ENCODE data around the gene BBLN. TPM values are rescaled to one million over a fixed set of nuclear protein-coding genes. Genes with fewer than 3 reads are reported as not detected.
"Not testable (repeated sequence)": the region's sequence is repeated elsewhere in the genome, so short reads cannot be mapped to it uniquely, and the experiment has no call there.

BBLN gene
- total RNA-seq, 1 experiment from 2014 or later: 112 TPM

DNA sequence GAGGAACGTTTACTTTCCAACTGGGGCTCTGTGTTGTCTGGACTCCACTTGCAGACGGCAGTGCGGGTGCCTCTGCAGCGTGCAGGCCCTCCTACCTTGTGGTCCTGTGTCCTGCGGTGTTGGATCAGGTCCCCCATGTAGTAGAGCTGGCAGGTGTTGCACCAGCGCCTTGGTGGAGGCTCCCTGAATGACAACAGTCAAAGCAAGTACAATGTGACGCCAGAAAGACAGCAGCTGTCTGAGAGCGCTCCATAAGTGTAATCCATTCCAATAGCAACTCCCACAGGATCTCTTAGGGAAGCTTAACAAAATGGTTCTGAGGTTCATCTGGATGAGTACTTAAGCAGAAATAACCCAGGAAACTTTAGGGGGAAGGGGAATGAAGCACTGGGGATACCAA, 9.9 kb downstream of the BBLN start:
- Histone ChIP-seq H3K36me3 (peaks cover 59% of the 10 kb centered on the region), H3K4me1 (replicated peaks) (peaks cover 3% of the 10 kb centered on the region), H3K27me3 (replicated peaks) (no peaks in the 10 kb centered on the region), H3K9me3 (replicated peaks) (no peaks in the 10 kb centered on the region), H3K27ac (no peak overlapping the region), H3K4me3 (no peak overlapping the region)
- no peak for DNase-seq (ENCODE audit: low read depth in 1 of 2, low spot score in 2 of 2)

DNA sequence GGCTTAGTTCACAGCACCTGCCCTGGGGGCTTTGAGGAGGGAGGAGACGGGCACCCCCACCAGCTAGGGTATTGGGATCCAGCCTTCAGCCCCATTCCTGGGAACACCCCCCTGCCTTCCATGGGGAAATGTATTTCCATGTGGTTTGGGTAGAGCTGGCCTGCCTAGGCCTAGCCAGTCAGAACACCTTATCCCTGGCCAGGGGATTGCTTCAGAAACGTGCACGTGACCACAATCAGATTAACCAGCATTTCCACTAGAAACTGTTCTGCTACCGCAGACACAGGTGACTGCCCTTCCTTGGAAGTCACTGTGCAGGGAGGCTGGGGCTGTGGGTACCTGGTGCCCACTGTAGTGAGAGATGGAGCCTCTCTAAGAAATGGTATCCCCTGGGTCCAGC, 14.0 kb downstream of the BBLN start:
- Histone ChIP-seq H3K4me1 (replicated peaks) (peaks cover 15% of the 10 kb centered on the region), H3K27me3 (replicated peaks) (no peaks in the 10 kb centered on the region), H3K27ac (no peak overlapping the region), H3K4me3 (no peak overlapping the region), H3K9me3 (replicated peaks) (no peaks in the 10 kb centered on the region), H3K36me3 (peaks cover 68% of the 10 kb centered on the region)
- DNase-seq (ENCODE audit: low read depth in 1 of 2, low spot score in 2 of 2): no peak

DNA sequence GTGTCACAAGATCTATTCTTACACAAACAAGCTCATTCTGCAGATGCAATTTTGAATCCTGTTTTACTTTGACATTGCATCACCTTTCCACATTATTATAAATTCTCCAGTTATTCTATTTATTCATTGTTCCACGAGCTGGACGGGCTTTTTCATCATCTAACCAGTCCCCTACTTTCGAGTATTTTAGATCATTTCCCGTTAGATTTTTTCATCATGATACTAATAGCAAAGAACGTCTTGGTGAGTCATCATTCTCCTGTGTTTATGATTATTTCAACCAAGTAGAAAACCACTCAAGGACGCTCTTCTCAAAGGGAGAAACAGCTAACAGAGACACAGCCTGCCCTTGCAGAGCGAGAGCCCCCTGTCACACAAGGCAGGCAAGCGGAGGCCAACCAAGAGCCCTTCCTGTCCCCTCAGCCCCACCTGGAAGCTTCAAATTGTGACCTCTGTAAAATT, 15.1 kb downstream of the BBLN start:
- Histone ChIP-seq H3K27ac (0 out of 2 replicates have a peak overlapping the region, but pooled peaks have one; percentile 32), H3K9me3 (replicated peaks) (no peaks in the 10 kb centered on the region), H3K4me3 (no peak overlapping the region), H3K36me3 (peaks cover 68% of the 10 kb centered on the region), H3K27me3 (replicated peaks) (no peaks in the 10 kb centered on the region), H3K4me1 (replicated peaks) (peaks cover 15% of the 10 kb centered on the region)
- peak in 1 of 2 experiments; percentile 30 for DNase-seq (ENCODE audit: low read depth in 1 of 2, low spot score in 2 of 2)

DNA sequence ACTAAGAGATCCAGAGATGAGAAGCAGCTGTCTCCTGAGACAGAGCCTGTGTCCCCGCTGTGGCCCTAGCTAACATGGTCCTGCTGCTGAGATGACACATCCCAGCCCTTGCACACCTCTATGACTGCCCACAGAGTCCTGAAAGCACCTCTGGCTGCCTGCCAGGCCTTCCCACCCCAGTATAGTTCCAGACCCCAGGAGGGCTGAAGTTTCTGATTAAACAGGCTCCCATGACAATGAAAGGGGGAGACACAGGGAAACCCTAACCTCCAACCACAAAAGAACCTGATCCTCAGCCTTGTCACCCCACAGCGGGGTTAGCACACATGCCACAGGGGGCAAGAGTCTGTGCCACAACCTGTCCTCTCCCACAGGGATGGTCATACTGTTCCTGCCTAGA, 15.7 kb downstream of the BBLN start:
- Histone ChIP-seq H3K4me1 (replicated peaks) (peaks cover 15% of the 10 kb centered on the region), H3K27me3 (replicated peaks) (no peaks in the 10 kb centered on the region), H3K27ac (0 out of 2 replicates have a peak overlapping the region, but pooled peaks have one; percentile 32), H3K36me3 (peaks cover 72% of the 10 kb centered on the region), H3K4me3 (no peak overlapping the region), H3K9me3 (replicated peaks) (no peaks in the 10 kb centered on the region)
- DNase-seq (ENCODE audit: low read depth in 1 of 2, low spot score in 2 of 2): no peak

DNA sequence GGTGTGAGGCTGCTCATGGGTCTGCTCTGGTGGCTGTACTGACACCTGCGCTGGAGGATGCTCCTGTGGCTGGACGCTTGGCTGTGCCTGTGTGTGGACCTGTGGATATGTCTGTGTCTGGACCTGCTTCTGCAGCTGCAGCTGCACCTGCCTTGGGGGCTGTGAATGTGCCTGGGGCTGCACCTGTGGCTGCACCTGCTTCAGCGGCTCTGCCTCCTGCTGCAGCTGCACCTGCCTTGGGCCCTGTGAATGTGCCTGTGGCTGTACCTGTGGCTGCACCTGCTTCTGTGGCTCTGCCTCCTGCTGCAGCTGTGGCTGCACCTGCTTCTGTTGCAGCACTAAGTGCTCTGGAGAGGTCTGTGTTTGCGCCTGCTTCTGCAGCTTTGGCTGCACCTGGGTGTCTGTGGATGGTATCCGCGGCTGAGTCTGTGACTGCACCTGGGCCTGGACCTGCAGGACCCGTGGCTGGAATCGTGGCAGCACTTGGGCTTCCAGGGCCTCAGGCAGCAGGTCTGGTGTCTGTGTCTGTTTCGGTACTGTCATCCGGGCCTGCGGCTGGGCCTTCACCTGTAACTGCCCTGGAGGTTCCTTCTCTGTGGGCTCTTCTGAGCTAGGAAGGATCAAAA, 18.9 kb downstream of the BBLN start:
- H3K4me3 ChIP-seq: no peak overlapping the region
- H3K4me1 ChIP-seq (replicated peaks): peaks cover 15% of the 10 kb centered on the region
- no peak for DNase-seq (ENCODE audit: low read depth in 1 of 2, low spot score in 2 of 2)
- no peaks in the 10 kb centered on the region for H3K9me3 ChIP-seq (replicated peaks)
- peaks cover 82% of the 10 kb centered on the region for H3K36me3 ChIP-seq
- H3K27me3 ChIP-seq (replicated peaks): no peaks in the 10 kb centered on the region
- no peak overlapping the region for H3K27ac ChIP-seq

DNA sequence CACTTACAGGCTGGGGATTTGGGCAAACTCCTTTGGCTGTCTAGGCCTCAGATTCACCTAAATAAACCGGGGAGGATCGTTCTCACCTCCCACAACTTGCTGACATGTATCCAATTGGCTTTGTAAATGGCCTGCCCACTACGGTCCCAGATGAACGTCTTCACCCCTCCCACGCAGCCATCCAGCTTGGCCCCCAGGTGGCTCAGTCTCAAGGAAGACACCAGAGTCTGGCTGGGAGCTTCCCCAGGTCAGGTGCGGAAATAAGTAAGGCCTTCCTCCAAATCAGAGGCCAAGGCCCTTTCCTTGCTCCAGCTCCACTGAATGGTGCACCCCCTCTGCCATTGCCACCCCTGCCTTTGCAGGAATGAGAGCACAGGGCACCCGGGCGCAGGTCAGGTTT, 19.9 kb downstream of the BBLN start:
- no peaks in the 10 kb centered on the region for H3K27me3 ChIP-seq (replicated peaks)
- H3K27ac ChIP-seq: no peak overlapping the region
- peaks cover 79% of the 10 kb centered on the region for H3K36me3 ChIP-seq
- H3K9me3 ChIP-seq (replicated peaks): no peaks in the 10 kb centered on the region
- DNase-seq (ENCODE audit: low read depth in 1 of 2, low spot score in 2 of 2): no peak
- peaks cover 12% of the 10 kb centered on the region for H3K4me1 ChIP-seq (replicated peaks)
- no peak overlapping the region for H3K4me3 ChIP-seq

DNA sequence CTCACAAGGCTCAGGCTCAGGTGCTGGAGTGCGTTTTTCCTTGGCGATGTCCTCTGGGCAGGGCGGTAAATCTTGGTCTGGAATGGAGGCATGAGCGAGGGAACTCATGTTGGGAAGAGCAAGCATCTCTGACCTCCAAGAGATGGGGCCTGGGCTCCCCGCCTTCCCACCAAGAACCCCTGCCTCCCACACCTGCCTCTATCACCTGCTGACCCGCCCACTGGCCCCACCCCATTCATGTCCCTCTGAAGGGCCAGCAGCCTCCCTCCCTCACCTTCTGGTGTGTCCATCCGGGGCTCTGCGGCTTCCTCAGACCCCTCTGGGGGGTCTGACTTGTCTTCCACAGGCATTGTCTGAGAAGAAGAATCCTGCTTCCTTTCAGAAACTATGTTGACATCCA, 20.4 kb downstream of the BBLN start:
- no peak for DNase-seq (ENCODE audit: low read depth in 1 of 2, low spot score in 2 of 2)
- H3K4me3 ChIP-seq: no peak overlapping the region
- H3K27me3 ChIP-seq (replicated peaks): no peaks in the 10 kb centered on the region
- peaks cover 80% of the 10 kb centered on the region for H3K36me3 ChIP-seq
- no peaks in the 10 kb centered on the region for H3K9me3 ChIP-seq (replicated peaks)
- peaks cover 7% of the 10 kb centered on the region for H3K4me1 ChIP-seq (replicated peaks)
- H3K27ac ChIP-seq: no peak overlapping the region

DNA sequence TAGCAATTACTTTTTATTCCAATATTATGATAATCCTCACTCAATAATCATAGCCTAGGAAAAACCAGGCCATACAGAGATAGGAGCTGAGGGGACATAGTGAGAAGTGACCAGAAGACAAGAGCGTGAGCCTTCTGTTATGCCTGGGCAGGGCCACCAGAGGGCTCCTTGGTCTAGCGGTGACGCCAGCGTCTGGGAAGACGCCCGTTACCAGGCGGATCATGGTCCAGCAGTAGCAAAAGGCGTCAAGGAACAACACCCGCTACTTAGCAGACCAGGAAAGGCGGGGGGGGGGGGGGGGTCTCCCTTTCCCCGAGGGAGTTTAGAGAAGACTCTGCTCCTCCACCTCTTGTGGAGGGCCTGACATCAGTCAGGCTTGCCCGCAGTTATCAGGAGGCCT, 21.4 kb downstream of the BBLN start:
- not testable (repeated sequence) for H3K27me3 ChIP-seq (replicated peaks); H3K4me3 ChIP-seq; DNase-seq (ENCODE audit: low read depth in 1 of 2, low spot score in 2 of 2); H3K4me1 ChIP-seq (replicated peaks); H3K9me3 ChIP-seq (replicated peaks); H3K27ac ChIP-seq
- peaks cover 72% of the 10 kb centered on the region for H3K36me3 ChIP-seq

DNA sequence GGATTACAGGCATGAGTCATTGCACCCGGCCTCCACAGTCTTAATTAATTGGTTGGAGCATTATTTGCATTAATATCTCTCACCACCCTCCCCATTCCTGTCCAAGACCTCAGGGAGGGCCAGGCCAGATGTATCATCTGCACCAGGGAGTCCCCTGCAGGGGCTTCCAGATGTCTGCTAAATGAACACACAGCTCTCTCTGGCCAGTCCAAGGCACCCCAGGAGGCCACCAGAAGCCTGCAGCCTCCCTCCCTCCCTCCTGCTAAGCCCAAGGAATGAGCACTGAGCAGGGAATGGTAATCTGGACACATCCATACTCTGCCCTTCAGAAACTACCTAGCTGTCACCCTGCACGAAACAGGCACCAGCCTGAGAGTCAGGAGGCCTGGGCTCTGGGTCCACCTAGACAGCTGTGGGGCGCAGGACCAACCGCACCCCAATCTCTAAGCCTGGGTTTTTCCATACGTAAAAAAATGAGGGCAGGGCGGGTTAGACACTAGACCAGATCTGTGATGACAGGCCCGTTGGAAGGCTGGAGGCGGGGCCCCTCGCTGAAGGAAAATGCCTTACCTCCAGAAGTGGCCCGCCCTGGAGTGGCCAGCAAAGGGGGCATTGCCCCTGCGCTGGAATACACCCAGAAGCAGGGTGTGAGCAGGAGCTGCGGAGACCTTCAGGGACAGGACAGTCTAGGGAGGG, 23.0 kb downstream of the BBLN start:
- Histone ChIP-seq H3K27ac (no peak overlapping the region), H3K4me3 (no peak overlapping the region), H3K27me3 (replicated peaks) (no peaks in the 10 kb centered on the region), H3K9me3 (replicated peaks) (no peaks in the 10 kb centered on the region), H3K36me3 (peaks cover 63% of the 10 kb centered on the region), H3K4me1 (replicated peaks) (no peaks in the 10 kb centered on the region)
- no peak for DNase-seq (ENCODE audit: low read depth in 1 of 2, low spot score in 2 of 2)

DNA sequence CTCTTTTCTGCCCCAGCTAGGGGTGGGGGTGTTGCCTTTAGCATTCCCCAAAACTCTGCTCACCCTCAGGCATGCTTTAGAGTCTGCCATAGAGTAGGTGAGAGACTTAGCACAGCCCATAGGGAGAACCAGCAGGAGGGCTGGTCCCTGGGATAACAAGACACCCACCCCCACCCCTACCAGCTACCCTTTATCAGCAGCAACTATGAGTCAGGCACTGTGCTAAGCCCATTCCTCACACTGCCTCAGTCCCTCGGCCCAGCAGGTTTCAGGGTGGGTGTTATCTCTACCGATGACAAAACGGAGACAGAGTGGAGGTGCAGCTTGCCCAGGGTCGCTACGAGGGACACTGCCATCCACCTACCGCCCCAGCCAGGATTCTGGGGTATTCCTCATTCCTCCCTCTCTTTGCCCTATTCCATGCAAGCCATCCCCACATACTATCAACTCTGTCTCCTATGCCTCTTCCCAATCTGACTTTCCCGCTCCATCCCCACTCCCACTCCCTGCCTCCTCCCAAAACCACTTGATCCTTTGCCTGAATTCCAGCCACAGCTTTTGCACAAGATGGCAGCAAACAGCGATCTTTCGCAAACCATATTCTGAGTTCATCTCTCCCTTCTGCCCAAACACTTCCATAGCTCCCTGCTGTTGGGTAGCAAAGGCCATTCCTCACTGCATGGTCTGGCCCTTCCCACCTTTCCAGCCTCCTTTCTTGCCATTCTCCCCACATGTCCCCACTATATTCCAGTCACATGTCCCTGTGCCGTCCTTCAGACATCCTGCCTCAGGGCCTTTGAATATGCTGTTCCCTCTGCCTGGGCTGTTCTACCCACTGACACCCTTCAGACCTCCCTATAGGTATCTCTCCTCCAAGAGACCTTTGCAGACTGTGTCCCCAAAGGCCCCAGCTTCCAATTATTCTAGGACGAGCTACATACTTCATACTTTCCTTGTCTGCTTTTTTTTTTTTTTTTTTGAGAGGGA, 26.2 kb downstream of the BBLN start:
- H3K36me3 ChIP-seq: peaks cover 60% of the 10 kb centered on the region
- H3K4me1 ChIP-seq (replicated peaks): peaks cover 7% of the 10 kb centered on the region
- no peak overlapping the region for H3K27ac ChIP-seq
- no peak for DNase-seq (ENCODE audit: low read depth in 1 of 2, low spot score in 2 of 2)
- no peaks in the 10 kb centered on the region for H3K9me3 ChIP-seq (replicated peaks)
- H3K4me3 ChIP-seq: no peak overlapping the region
- no peaks in the 10 kb centered on the region for H3K27me3 ChIP-seq (replicated peaks)

DNA sequence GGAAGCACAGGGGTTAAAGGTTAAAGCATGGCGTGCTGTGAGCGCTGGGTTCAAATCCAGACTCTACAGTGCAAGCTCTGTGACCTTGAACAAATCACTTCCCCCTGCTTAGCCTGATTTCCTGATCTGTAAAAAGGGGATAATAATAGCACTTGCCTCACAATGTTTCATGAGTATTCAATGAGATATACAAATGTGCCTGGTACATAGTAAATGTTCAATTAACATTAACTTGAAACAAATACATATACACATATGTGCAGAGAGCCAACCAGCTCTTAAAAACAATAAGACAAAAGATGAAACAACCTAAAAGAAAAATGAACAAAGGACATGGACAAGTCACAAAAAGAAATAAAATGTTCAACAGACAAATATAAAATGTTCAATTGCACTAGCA, 27.3 kb downstream of the BBLN start:
- Histone ChIP-seq H3K9me3 (replicated peaks) (no peaks in the 10 kb centered on the region), H3K36me3 (peaks cover 63% of the 10 kb centered on the region), H3K27me3 (replicated peaks) (no peaks in the 10 kb centered on the region), H3K27ac (no peak overlapping the region), H3K4me3 (no peak overlapping the region), H3K4me1 (replicated peaks) (peaks cover 11% of the 10 kb centered on the region)
- DNase-seq (ENCODE audit: low read depth in 1 of 2, low spot score in 2 of 2): no peak

DNA sequence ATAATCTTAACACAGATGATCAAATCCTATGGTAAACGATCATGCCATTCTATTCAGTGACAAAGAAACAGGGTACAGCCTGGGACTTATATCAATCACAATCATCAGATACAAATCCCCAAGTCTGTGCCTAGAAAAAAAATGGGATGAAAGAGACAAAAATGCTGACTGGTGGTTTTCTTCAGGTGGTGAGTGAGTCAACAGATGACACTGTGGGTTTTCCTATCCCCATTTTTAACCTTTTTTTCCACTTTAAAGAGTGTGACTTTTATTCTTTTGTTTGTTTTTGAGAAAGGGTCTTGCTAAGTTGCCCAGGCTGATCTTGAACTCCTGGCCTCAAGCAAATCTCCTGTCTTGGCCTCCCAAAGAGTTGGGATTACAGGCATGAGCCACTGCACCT, 28.1 kb downstream of the BBLN start:
- H3K27me3 ChIP-seq (replicated peaks): no peaks in the 10 kb centered on the region
- H3K4me1 ChIP-seq (replicated peaks): peaks cover 19% of the 10 kb centered on the region
- no peaks in the 10 kb centered on the region for H3K9me3 ChIP-seq (replicated peaks)
- no peak for DNase-seq (ENCODE audit: low read depth in 1 of 2, low spot score in 2 of 2)
- no peak overlapping the region for H3K27ac ChIP-seq
- H3K36me3 ChIP-seq: peaks cover 59% of the 10 kb centered on the region
- H3K4me3 ChIP-seq: no peak overlapping the region

DNA sequence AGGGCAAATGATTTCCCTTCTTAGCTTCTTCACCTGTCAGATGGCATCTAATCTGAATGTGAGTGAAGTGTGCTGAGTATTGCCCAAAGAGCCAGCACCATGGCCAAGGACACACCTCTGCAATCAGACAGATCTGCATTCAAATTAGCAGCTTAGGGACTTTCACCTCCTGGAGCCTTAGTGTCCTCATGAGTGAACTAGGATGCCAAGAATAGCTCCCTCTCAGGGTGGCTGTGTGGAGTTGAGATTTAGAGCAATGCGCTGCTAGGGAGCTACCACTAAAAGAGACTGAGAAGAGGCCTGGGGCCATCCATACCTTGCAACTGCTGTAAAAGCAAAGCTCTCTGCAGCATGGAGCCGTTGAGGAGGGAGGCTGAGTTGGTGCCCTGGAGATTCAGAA, 29.9 kb downstream of the BBLN start:
- Histone ChIP-seq H3K36me3 (peaks cover 45% of the 10 kb centered on the region), H3K27ac (no peak overlapping the region), H3K4me1 (replicated peaks) (peaks cover 21% of the 10 kb centered on the region), H3K9me3 (replicated peaks) (no peaks in the 10 kb centered on the region), H3K4me3 (no peak overlapping the region), H3K27me3 (replicated peaks) (no peaks in the 10 kb centered on the region)
- DNase-seq (ENCODE audit: low read depth in 1 of 2, low spot score in 2 of 2): no peak
